PC-9 (cell line): ENCODE data around the gene ZFHX3. TPM values are rescaled to one million over a fixed set of nuclear protein-coding genes. Genes with fewer than 3 reads are reported as not detected.

Experiments
- BruUV-seq: library from RNA; stranded (reverse); fragments of 400-500 nt; replicated peaks from 2 replicates; lab custom pipeline; 2021; lab: Mats Ljungman, UMichigan
- CTCF ChIA-PET: fragments of 300-600 bp; sonication (Branson Sonifier 250); formaldehyde crosslinking; loops from one replicate; lab custom pipeline; 2022; ENCODE audit warnings: antibody characterized with exemption; lab: Charles Lee
- POLR2A ChIA-PET: fragments of 300-600 bp; sonication (Branson Sonifier 250); formaldehyde crosslinking; loops from one replicate; lab custom pipeline; 2022; ENCODE audit warnings: antibody characterized with exemption; ENCODE audit not compliant: unreplicated experiment; lab: Charles Lee
- DNase-seq, 2 experiments: peaks; one replicate each; pipeline versions ENCODE4 v3.0.0 to v3.0.0-alpha.2; 2015 to 2022; ENCODE audit warnings: mixed read lengths in 1 of 2
- H2AFZ ChIP-seq: fragments of 200-600 bp; sonication (generic); 2 replicates; pipeline ENCODE4 v1.8.1; 2017; ENCODE audit warnings: antibody characterized with exemption
- H3F3A ChIP-seq: fragments of 200-600 bp; sonication (generic); 2 replicates; pipeline ENCODE4 v1.8.1; 2017; ENCODE audit warnings: antibody characterized with exemption, mild to moderate bottlenecking, low read depth; ENCODE audit not compliant: insufficient read depth
- H3K27ac ChIP-seq: fragments of 200-600 bp; sonication (generic); 2 replicates; pipeline ENCODE4 v1.6.1; 2016; ENCODE audit warnings: mixed run types
- H3K27me3 ChIP-seq: fragments of 200-600 bp; sonication (generic); 2 replicates; pipeline ENCODE4 v1.6.1; 2016; ENCODE audit warnings: low read depth, mixed run types; ENCODE audit not compliant: insufficient read depth
- H3K36me3 ChIP-seq: fragments of 200-600 bp; sonication (generic); 2 replicates; pipeline ENCODE4 v1.6.1; 2016; ENCODE audit warnings: low read depth, mixed run types
- H3K4me1 ChIP-seq: fragments of 200-600 bp; sonication (generic); replicated peaks from 2 replicates; pipeline ENCODE4 v1.6.1; 2016; ENCODE audit warnings: mixed run types; ENCODE audit not compliant: insufficient read depth
- H3K4me2 ChIP-seq: fragments of 200-600 bp; sonication (generic); 2 replicates; pipeline ENCODE4 v1.6.1; 2017; ENCODE audit warnings: mixed run types
- H3K4me3 ChIP-seq: fragments of 200-600 bp; sonication (generic); 2 replicates; pipeline ENCODE4 v1.6.1; 2016; ENCODE audit warnings: mixed run types
- H3K79me2 ChIP-seq: fragments of 200-600 bp; sonication (generic); 2 replicates; pipeline ENCODE4 v1.6.1; 2017; ENCODE audit warnings: low read depth, mixed run types
- H3K9me2 ChIP-seq: fragments of 200-600 bp; sonication (generic); 2 replicates; pipeline ENCODE4 v1.8.1; 2017; ENCODE audit warnings: mild to moderate bottlenecking; ENCODE audit not compliant: insufficient read depth
- H3K9me3 ChIP-seq: fragments of 200-600 bp; sonication (generic); 2 replicates; pipeline ENCODE4 v1.8.1; 2016; ENCODE audit warnings: low read depth; ENCODE audit not compliant: insufficient read depth
- H4K20me1 ChIP-seq: fragments of 200-600 bp; sonication (generic); 2 replicates; pipeline ENCODE4 v1.8.1; 2017; ENCODE audit not compliant: insufficient read depth
- EZH2 ChIP-seq: fragments of 200-600 bp; sonication (generic); IDR thresholded peaks from 2 replicates; pipeline ENCODE4 v1.8.0; 2017; ENCODE audit warnings: antibody characterized with exemption, low read depth
- intact Hi-C: fragments of 100-400 bp; cut with micrococcal nuclease; formaldehyde crosslinking; loops from one replicate; pipeline ENCODE4 v1.10.0; 2022; ENCODE audit not compliant: unreplicated experiment
- total RNA-seq: library from RNA; stranded (reverse); gene quantifications from 2 replicates; pipeline ENCODE4 v1.2.3, GENCODE V29; 2021
- TF ChIP-seq, protein P1 (sequence below): fragments of 200-600 bp; sonication (generic); conservative IDR thresholded peaks from 2 replicates; pipeline ENCODE4 v1.6.1; 2017; ENCODE audit warnings: mixed run types, antibody characterized with exemption, mild to moderate bottlenecking, moderate library complexity

ZFHX3 gene
- total RNA-seq, 1 experiment from 2014 or later, result 23.1 TPM

GRCh38 chr16:72836181-72836580, 211.7 kb downstream of the ZFHX3 start:
- no peak overlapping the region for H3K4me3 ChIP-seq
- H3K9me3 ChIP-seq, result no peaks in the 10 kb centered on the region
- H3K27me3 ChIP-seq, result no peaks in the 10 kb centered on the region
- no peaks in the 10 kb centered on the region for H4K20me1 ChIP-seq
- no peak for DNase-seq
- no peaks in the 10 kb centered on the region for H3K36me3 ChIP-seq
- H3K9me2 ChIP-seq, result no peaks in the 10 kb centered on the region
- H2AFZ ChIP-seq, result no peak overlapping the region
- no peak overlapping the region for H3K27ac ChIP-seq
- POLR2A ChIA-PET, result no interaction called here
- 0 out of 2 replicates have a peak, but pooled peaks cover 6% of the 10 kb centered on the region for H3K79me2 ChIP-seq
- intact Hi-C loops, result no loop called here
- CTCF ChIA-PET, result no interaction called here
- H3K4me1 ChIP-seq, result 0 out of 2 replicates have a peak, but pooled peaks cover 5% of the 10 kb centered on the region
- no TSS peak for BruUV-seq
- no peak overlapping the region for H3K4me2 ChIP-seq
- peaks cover 7% of the 10 kb centered on the region; the same call in 1 of the 2 replicates for H3F3A ChIP-seq
- no peak for TF ChIP-seq EZH2
- TF ChIP-seq, protein P1, sequence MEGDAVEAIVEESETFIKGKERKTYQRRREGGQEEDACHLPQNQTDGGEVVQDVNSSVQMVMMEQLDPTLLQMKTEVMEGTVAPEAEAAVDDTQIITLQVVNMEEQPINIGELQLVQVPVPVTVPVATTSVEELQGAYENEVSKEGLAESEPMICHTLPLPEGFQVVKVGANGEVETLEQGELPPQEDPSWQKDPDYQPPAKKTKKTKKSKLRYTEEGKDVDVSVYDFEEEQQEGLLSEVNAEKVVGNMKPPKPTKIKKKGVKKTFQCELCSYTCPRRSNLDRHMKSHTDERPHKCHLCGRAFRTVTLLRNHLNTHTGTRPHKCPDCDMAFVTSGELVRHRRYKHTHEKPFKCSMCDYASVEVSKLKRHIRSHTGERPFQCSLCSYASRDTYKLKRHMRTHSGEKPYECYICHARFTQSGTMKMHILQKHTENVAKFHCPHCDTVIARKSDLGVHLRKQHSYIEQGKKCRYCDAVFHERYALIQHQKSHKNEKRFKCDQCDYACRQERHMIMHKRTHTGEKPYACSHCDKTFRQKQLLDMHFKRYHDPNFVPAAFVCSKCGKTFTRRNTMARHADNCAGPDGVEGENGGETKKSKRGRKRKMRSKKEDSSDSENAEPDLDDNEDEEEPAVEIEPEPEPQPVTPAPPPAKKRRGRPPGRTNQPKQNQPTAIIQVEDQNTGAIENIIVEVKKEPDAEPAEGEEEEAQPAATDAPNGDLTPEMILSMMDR, result no peak

DNA sequence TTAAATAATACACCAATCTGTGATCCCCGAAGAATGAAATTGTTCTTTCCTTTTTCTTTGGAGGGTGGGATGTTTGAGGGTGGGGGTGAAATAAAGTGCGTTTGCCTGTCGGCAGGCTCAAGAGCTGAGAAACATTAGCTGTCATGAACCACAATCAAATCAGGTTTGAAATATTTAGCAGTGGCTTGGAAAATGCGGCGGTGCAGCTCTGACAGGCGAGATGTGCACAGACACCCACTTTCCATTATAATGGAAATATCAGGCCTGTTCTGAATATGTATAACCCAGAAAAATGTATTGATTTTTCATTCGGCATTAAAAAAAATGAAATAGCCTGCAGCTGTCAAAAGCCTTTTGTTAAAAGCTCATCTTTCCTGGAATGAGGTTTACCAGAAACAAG, 212.8 kb downstream of the ZFHX3 start:
- Histone ChIP-seq H3K27ac (no peak overlapping the region), H3K9me3 (no peaks in the 10 kb centered on the region), H3K4me2 (no peak overlapping the region), H3K4me3 (no peak overlapping the region), H4K20me1 (no peaks in the 10 kb centered on the region), H3K9me2 (no peaks in the 10 kb centered on the region), H3K27me3 (no peaks in the 10 kb centered on the region), H3K79me2 (0 out of 2 replicates have a peak, but pooled peaks cover 3% of the 10 kb centered on the region), H3K36me3 (no peaks in the 10 kb centered on the region), H3K4me1 (0 out of 2 replicates have a peak, but pooled peaks cover 5% of the 10 kb centered on the region), H2AFZ (no peak overlapping the region), H3F3A (peaks cover 7% of the 10 kb centered on the region; the same call in 1 of the 2 replicates)
- TF ChIP-seq EZH2, result no peak
- TF ChIP-seq, protein P1, result no peak
- POLR2A ChIA-PET, result no interaction called here
- intact Hi-C loops, result no loop called here
- CTCF ChIA-PET, result no interaction called here
- DNase-seq, result no peak
- BruUV-seq, result no TSS peak

GRCh38 chr16:72834499-72834898, 213.4 kb downstream of the ZFHX3 start:
- CTCF ChIA-PET, result no interaction called here
- Histone ChIP-seq H3F3A (peaks cover 7% of the 10 kb centered on the region; the same call in 1 of the 2 replicates), H2AFZ (no peak overlapping the region), H3K79me2 (0 out of 2 replicates have a peak, but pooled peaks cover 3% of the 10 kb centered on the region), H3K4me2 (no peak overlapping the region), H3K4me1 (0 out of 2 replicates have a peak, but pooled peaks cover 5% of the 10 kb centered on the region), H3K27me3 (no peaks in the 10 kb centered on the region), H4K20me1 (no peaks in the 10 kb centered on the region), H3K4me3 (no peak overlapping the region), H3K27ac (no peak overlapping the region), H3K9me2 (no peaks in the 10 kb centered on the region), H3K36me3 (no peaks in the 10 kb centered on the region), H3K9me3 (no peaks in the 10 kb centered on the region)
- DNase-seq, result no peak
- POLR2A ChIA-PET, result no interaction called here
- intact Hi-C loops, result no loop called here
- BruUV-seq, result no TSS peak
- TF ChIP-seq, protein P1, result no peak
- TF ChIP-seq EZH2, result no peak
